ENCODE measurements around the gene USP28.
"Not testable (repeated sequence)": the region's sequence is repeated elsewhere in the genome, so short reads cannot be mapped to it uniquely, and the experiment has no call there.

The USP28 gene

DNA sequence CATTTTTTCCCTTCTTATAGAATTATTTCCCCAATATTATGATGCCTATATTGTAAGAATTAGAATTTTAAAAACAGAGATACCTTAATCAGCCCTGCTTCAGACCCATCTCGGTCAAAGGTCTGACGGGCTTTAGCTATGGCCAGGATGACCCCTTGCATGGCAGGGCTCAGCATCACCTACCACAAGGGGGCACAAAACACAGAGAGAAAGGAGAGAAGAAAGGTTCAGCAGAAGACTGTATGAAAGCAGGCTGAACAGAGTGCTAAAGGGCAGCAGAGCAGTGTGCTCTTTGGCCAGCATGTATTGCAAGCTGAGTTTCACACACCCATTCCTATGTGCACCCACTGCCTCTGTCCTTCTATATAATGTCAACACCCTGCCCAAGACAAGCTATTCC lies 69.0 kb downstream of the USP28 start:
- Histone ChIP-seq H3K9me3 (ENCODE audit: control insufficient read depth in 2 of 2, low read length in 2 of 2) (no peaks in the 10 kb centered on the region), H3K27me3 (ENCODE audit: control insufficient read depth in 1 of 2, insufficient read depth in 2 of 2, low read length in 2 of 2) (no peaks in the 10 kb centered on the region), H3K4me1 (ENCODE audit: control insufficient read depth, insufficient read depth, low read length) (no peaks in the 10 kb centered on the region), H3K9ac (ENCODE audit: low read length in 2 of 2) (no peak overlapping the region), H3K4me3 (ENCODE audit: low read length in 2 of 2) (no peak overlapping the region), H3K36me3 (ENCODE audit: control insufficient read depth in 2 of 2, insufficient read depth in 2 of 2, low read length in 2 of 2) (peaks cover 43 to 58% of the 10 kb centered on the region in 2 donors), H3K27ac (ENCODE audit: low read length) (no peak overlapping the region)

DNA sequence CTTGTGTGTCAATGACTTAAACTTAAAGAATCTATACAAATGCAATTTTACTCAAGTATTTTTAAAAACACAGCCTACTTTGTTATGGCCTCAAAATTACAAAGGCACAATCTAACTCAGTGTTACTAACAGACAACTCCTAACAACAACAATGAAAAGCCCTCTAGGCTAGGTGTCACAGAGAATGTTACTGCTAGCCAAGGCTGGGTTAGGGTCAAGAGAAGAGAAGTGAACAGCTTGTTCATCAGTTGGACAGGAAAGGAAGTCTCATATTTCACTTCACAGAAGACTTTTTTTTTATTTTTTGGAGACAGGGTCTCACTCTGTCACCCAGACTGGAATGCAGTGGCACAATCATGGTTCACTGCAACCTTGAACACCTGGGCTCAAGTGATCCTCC lies 69.7 kb downstream of the USP28 start:
- H3K36me3 ChIP-seq (ENCODE audit: control insufficient read depth in 2 of 2, insufficient read depth in 2 of 2, low read length in 2 of 2) = peaks cover 48 to 54% of the 10 kb centered on the region in 2 donors
- no peak overlapping the region for H3K9ac ChIP-seq (ENCODE audit: low read length in 2 of 2)
- no peaks in the 10 kb centered on the region for H3K9me3 ChIP-seq (ENCODE audit: control insufficient read depth in 2 of 2, low read length in 2 of 2)
- H3K27ac ChIP-seq (ENCODE audit: low read length) = no peak overlapping the region
- H3K4me3 ChIP-seq (ENCODE audit: low read length in 2 of 2) = no peak overlapping the region
- no peaks in the 10 kb centered on the region for H3K4me1 ChIP-seq (ENCODE audit: control insufficient read depth, insufficient read depth, low read length)
- H3K27me3 ChIP-seq (ENCODE audit: control insufficient read depth in 1 of 2, insufficient read depth in 2 of 2, low read length in 2 of 2) = no peaks in the 10 kb centered on the region

DNA sequence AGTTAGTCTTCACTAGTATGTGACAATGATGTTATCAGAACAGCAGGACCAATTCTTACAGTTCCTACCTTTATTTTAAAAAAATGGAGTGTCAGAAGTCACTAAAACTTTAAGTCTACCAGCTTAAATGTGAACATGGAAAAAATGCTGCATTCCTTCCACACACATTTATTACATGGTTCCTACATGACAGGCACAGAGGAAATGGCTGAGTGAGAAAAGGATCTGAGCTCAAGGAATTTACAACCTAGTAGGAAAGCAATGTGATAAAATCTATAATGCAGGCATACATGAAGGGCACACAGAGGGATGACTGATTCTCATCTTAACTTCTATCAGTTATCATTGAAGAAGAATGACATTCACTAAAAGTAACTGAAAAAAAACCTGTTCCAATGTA lies 72.8 kb downstream of the USP28 start:
- H3K4me1 ChIP-seq (ENCODE audit: control insufficient read depth, insufficient read depth, low read length) = no peaks in the 10 kb centered on the region
- H3K27me3 ChIP-seq (ENCODE audit: control insufficient read depth in 1 of 2, insufficient read depth in 2 of 2, low read length in 2 of 2) = no peaks in the 10 kb centered on the region
- no peaks in the 10 kb centered on the region for H3K9me3 ChIP-seq (ENCODE audit: control insufficient read depth in 2 of 2, low read length in 2 of 2)
- H3K9ac ChIP-seq (ENCODE audit: low read length in 2 of 2) = no peak overlapping the region
- H3K36me3 ChIP-seq (ENCODE audit: control insufficient read depth in 2 of 2, insufficient read depth in 2 of 2, low read length in 2 of 2) = peaks cover 41 to 48% of the 10 kb centered on the region in 2 donors
- no peak overlapping the region for H3K27ac ChIP-seq (ENCODE audit: low read length)
- no peak overlapping the region for H3K4me3 ChIP-seq (ENCODE audit: low read length in 2 of 2)

DNA sequence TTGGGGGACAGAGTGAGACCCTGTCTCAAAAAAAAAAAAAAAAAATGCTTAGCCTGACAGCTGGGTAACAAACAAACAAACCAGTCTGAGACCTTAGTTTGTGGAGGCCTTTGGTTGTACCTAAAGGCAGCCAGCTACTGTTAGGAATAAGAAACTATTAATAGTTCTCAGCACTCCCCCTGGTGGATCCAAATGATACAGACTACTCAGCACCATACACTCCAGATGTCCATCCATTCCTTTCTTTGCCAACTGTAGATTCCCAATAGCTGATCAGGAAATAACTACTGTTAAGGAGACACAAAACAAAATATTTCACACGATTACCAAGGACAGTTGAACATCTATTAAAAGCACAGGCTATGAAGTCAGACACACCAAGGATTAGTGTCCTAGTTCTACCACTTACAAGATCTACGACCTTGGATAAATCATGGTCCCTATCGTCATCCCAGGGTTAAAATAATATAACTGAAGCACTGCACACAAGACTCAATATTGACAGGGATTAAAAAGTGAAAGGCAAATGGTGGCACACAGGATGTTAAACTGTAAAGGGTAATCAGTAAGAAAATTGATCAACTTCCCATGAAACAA lies 78.6 kb downstream of the USP28 start:
- no peak overlapping the region for H3K9ac ChIP-seq (ENCODE audit: low read length in 2 of 2)
- H3K4me1 ChIP-seq (ENCODE audit: control insufficient read depth, insufficient read depth, low read length) = no peaks in the 10 kb centered on the region
- peaks cover 12 to 14% of the 10 kb centered on the region in 2 donors for H3K36me3 ChIP-seq (ENCODE audit: control insufficient read depth in 2 of 2, insufficient read depth in 2 of 2, low read length in 2 of 2)
- no peaks in the 10 kb centered on the region for H3K9me3 ChIP-seq (ENCODE audit: control insufficient read depth in 2 of 2, low read length in 2 of 2)
- no peak overlapping the region for H3K4me3 ChIP-seq (ENCODE audit: low read length in 2 of 2)
- no peak overlapping the region for H3K27ac ChIP-seq (ENCODE audit: low read length)
- no peaks in the 10 kb centered on the region for H3K27me3 ChIP-seq (ENCODE audit: control insufficient read depth in 1 of 2, insufficient read depth in 2 of 2, low read length in 2 of 2)

DNA sequence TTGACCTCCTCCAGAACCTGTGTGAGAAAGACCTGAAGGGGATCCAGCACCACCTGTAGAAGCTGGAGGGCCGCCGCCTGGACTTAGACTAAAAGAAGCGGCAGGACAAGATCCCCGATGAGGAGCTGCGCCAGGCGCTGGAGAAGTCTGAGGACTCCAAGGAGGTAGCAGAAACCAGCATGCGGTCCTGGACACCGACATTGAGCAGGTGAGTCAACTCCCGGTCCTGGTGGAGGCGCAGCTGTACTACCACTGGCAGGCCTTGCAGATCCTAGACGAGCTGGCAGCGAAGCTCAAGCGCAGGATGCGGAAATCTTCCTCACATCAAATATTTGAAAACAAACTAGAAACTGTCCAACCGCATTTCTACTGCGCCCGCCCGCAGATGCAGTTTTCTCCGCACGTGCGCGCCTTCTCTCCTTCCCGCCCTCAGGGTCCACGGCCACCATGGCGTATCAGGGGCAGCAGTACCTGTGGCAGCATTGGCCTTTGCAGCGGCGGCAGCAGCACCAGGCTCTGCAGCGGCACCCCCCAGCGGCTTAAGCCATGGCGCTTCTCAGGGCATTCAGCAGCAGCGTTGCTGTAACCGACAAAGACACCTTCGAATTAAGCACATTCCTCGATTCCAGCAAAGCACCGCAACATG lies 85.6 kb downstream of the USP28 start:
- H3K4me1 ChIP-seq (ENCODE audit: control insufficient read depth, insufficient read depth, low read length) = no peaks in the 10 kb centered on the region
- no peaks in the 10 kb centered on the region for H3K36me3 ChIP-seq (ENCODE audit: control insufficient read depth in 2 of 2, insufficient read depth in 2 of 2, low read length in 2 of 2)

DNA sequence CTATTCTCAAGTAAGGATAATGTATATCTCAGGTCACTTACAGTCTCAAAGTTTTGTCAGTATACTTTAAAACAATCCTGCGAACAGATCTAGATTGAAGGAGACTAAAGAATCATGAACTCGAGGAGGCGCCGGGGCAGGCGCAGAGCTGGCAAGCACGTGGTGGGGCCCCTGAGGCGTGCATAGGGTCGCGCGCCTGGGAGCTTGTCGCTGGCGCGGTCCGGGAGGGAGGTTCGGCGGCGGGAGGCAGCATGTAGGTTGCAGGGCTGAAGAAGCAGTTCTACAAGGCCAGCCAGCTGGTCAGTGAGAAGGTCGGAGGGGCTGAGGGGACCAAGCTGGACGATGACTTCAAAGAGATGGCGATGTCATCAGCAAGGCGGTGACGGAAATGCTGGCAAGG lies 86.4 kb downstream of the USP28 start:
- not testable (repeated sequence) for H3K27ac ChIP-seq (ENCODE audit: low read length); H3K4me3 ChIP-seq (ENCODE audit: low read length in 2 of 2); H3K9me3 ChIP-seq (ENCODE audit: control insufficient read depth in 2 of 2, low read length in 2 of 2); H3K27me3 ChIP-seq (ENCODE audit: control insufficient read depth in 1 of 2, insufficient read depth in 2 of 2, low read length in 2 of 2); H3K36me3 ChIP-seq (ENCODE audit: control insufficient read depth in 2 of 2, insufficient read depth in 2 of 2, low read length in 2 of 2); H3K9ac ChIP-seq (ENCODE audit: low read length in 2 of 2); H3K4me1 ChIP-seq (ENCODE audit: control insufficient read depth, insufficient read depth, low read length)

More for the DNA sequence above, 85.6 kb downstream of the USP28 start:
- no peaks in the 10 kb centered on the region for H3K9me3 ChIP-seq (ENCODE audit: control insufficient read depth in 2 of 2, low read length in 2 of 2)
- no peak overlapping the region for H3K9ac ChIP-seq (ENCODE audit: low read length in 2 of 2)
- H3K27ac ChIP-seq (ENCODE audit: low read length) = no peak overlapping the region
- H3K27me3 ChIP-seq (ENCODE audit: control insufficient read depth in 1 of 2, insufficient read depth in 2 of 2, low read length in 2 of 2) = no peaks in the 10 kb centered on the region
- H3K4me3 ChIP-seq (ENCODE audit: low read length in 2 of 2) = no peak overlapping the region

DNA sequence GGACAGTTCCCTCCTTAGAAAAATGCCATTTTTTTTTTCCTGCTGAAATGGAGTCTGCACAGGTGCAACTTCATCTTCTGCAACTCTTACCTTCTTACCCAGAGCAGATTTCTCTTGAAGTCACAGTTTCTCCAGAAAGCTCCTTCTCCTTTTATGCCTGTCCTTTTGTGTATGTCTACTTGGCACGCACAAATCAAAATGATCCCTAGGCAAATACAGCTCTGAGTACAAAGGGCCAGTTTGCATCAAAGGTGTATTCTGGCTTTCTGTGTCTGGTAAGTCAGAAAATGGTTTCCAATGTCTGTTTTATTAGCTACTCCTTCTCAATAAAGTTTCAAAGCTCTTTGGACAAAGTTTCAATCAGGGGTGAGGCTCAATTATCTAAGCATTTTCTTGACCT lies 93.2 kb downstream of the USP28 start:
- H3K27me3 ChIP-seq (ENCODE audit: control insufficient read depth in 1 of 2, insufficient read depth in 2 of 2, low read length in 2 of 2) = no peaks in the 10 kb centered on the region
- no peaks in the 10 kb centered on the region for H3K9me3 ChIP-seq (ENCODE audit: control insufficient read depth in 2 of 2, low read length in 2 of 2)
- no peak overlapping the region for H3K4me3 ChIP-seq (ENCODE audit: low read length in 2 of 2)
- H3K4me1 ChIP-seq (ENCODE audit: control insufficient read depth, insufficient read depth, low read length) = peaks cover 3% of the 10 kb centered on the region
- H3K9ac ChIP-seq (ENCODE audit: low read length in 2 of 2) = no peak overlapping the region
- no peak overlapping the region for H3K27ac ChIP-seq (ENCODE audit: low read length)
- no peaks in the 10 kb centered on the region for H3K36me3 ChIP-seq (ENCODE audit: control insufficient read depth in 2 of 2, insufficient read depth in 2 of 2, low read length in 2 of 2)

DNA sequence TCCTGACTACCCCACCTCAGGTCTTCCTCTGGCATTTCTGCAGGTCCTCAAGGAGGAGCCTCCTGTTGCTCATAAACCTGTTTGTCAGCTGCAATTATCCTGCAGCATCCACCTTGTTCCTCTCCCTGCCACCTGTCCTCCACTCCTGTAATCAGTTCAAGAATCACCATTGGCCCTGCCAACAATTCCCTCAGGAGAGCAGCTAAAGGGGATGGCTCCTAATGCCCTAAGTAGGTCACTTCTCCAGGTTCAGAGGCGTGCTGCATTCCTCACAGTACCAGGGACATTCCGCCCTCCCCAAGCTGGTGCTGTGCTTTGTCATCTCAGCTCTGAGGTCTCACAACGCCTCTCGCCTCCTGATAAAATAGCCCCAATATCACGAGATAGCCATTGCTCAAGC lies 93.7 kb downstream of the USP28 start:
- Histone ChIP-seq H3K4me1 (ENCODE audit: control insufficient read depth, insufficient read depth, low read length) (peaks cover 3% of the 10 kb centered on the region), H3K9ac (ENCODE audit: low read length in 2 of 2) (no peak overlapping the region), H3K27me3 (ENCODE audit: control insufficient read depth in 1 of 2, insufficient read depth in 2 of 2, low read length in 2 of 2) (no peaks in the 10 kb centered on the region), H3K9me3 (ENCODE audit: control insufficient read depth in 2 of 2, low read length in 2 of 2) (no peaks in the 10 kb centered on the region), H3K4me3 (ENCODE audit: low read length in 2 of 2) (no peak overlapping the region), H3K27ac (ENCODE audit: low read length) (no peak overlapping the region), H3K36me3 (ENCODE audit: control insufficient read depth in 2 of 2, insufficient read depth in 2 of 2, low read length in 2 of 2) (no peaks in the 10 kb centered on the region)

DNA sequence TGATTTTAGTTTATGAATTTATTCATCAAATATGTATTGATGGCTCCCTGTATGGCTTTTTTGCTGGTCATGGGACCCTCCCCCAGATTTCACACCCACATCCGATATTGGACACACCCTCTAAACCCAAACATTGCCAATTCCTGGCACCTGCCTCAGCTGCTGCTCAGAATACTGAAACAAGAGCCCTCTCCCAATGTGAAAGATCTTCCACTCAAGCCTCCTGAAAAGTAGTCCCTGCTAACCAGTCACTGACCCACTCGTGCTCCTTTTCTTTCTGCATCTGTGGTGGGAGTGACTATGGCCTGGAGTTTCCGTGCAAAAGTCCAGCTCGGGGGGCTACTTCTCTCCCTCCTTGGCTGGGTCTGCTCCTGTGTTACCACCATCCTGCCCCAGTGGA lies 95.9 kb downstream of the USP28 start, which contains the start of gene CLDN25:
Gene CLDN25 (plus strand): TSS at position 301 of the 400 bp plus-strand sequence. CDS start 0 bp downstream, at position 301.
- H3K27ac ChIP-seq (ENCODE audit: low read length) = no peak within 1 kb of the TSS
- no peak within 1 kb of the TSS for H3K9ac ChIP-seq (ENCODE audit: low read length in 2 of 2)

DNA sequence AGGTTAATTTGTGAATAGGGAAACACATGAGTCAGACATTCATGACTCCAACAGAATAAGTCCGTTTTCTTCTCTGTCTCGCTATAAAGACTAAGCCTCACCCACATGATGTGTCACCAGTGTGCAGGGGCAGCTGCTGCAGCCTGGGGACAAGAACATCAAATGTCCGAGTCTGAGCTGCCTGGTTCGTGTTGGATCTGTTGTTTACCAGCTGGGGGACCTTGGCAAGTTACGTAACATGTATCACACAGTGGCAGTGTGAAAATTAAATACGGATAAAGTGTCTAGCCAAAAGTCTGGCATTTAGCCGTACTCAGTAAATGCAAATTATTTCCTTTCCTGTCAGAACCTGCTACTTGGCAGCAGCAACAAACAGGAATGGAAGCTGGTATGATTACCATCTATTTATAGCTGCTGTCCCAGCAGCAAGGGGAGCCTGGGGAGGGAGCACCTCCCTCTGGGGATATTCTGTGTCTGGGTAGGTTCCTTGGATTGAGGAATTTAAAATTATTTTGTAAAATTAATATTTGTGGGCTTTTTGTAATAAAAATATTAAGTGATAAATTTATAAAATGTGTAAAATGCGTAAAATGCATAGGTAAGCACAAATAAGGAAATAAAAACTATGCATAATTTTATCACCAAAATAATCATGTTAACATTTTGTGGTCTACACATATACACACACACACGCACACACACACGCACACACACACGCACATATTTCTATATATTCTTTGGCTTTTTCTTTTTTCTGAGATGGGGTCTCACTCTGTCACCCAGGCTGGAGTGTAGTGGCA lies 97.1 kb downstream of the USP28 start:
- Histone ChIP-seq H3K27me3 (ENCODE audit: control insufficient read depth in 1 of 2, insufficient read depth in 2 of 2, low read length in 2 of 2) (no peaks in the 10 kb centered on the region), H3K4me1 (ENCODE audit: control insufficient read depth, insufficient read depth, low read length) (peaks cover 3% of the 10 kb centered on the region), H3K4me3 (ENCODE audit: low read length in 2 of 2) (peak overlapping the region in 1 of 2 donors; percentile 57), H3K27ac (ENCODE audit: low read length) (peak overlapping the region; percentile 58), H3K36me3 (ENCODE audit: control insufficient read depth in 2 of 2, insufficient read depth in 2 of 2, low read length in 2 of 2) (no peaks in the 10 kb centered on the region), H3K9me3 (ENCODE audit: control insufficient read depth in 2 of 2, low read length in 2 of 2) (no peaks in the 10 kb centered on the region), H3K9ac (ENCODE audit: low read length in 2 of 2) (peak overlapping the region in 1 of 2 donors; percentile 13)

More for the DNA sequence above, 95.9 kb downstream of the USP28 start, which contains the start of gene CLDN25:
- peaks cover 3% of the 10 kb centered on the region for H3K4me1 ChIP-seq (ENCODE audit: control insufficient read depth, insufficient read depth, low read length)
- H3K9me3 ChIP-seq (ENCODE audit: control insufficient read depth in 2 of 2, low read length in 2 of 2) = no peaks in the 10 kb centered on the region
- no peak within 1 kb of the TSS for H3K4me3 ChIP-seq (ENCODE audit: low read length in 2 of 2)
- no peaks in the 10 kb centered on the region for H3K27me3 ChIP-seq (ENCODE audit: control insufficient read depth in 1 of 2, insufficient read depth in 2 of 2, low read length in 2 of 2)
- H3K36me3 ChIP-seq (ENCODE audit: control insufficient read depth in 2 of 2, insufficient read depth in 2 of 2, low read length in 2 of 2) = no peaks in the 10 kb centered on the region

Data from stomach smooth muscle (tissue), 2 donors.